ENCODE measurements around the gene CMKLR1.

DNA sequence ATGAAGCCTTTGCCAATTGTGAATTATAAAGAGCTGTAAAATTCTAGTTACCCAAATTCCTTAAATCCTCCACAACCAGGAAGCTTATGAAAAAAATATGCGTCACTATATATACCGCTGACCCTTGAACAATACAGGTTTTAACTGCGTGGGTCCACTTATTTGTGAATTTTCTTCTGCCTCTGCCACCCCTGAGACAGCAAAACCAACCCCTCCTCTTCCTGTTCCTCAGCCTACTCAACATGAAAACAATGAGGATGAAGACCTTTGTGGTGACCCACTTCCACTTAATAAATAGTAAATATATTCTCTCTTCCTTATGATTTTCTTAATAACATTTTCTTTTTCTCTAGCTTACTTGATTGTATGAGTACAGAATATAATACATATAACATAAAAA is 42.2 kb downstream of the CMKLR1 start:
- TF ChIP-seq, protein P1, sequence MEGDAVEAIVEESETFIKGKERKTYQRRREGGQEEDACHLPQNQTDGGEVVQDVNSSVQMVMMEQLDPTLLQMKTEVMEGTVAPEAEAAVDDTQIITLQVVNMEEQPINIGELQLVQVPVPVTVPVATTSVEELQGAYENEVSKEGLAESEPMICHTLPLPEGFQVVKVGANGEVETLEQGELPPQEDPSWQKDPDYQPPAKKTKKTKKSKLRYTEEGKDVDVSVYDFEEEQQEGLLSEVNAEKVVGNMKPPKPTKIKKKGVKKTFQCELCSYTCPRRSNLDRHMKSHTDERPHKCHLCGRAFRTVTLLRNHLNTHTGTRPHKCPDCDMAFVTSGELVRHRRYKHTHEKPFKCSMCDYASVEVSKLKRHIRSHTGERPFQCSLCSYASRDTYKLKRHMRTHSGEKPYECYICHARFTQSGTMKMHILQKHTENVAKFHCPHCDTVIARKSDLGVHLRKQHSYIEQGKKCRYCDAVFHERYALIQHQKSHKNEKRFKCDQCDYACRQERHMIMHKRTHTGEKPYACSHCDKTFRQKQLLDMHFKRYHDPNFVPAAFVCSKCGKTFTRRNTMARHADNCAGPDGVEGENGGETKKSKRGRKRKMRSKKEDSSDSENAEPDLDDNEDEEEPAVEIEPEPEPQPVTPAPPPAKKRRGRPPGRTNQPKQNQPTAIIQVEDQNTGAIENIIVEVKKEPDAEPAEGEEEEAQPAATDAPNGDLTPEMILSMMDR (IDR thresholded peaks at IDR 0.05; ENCODE audit: low read length): no peak
- TF ChIP-seq EZH2 (IDR thresholded peaks at IDR 0.05; ENCODE audit: borderline replicate concordance, low read length): no peak
